Stimulated activated CD4-positive, alpha-beta T cell treated with anti-CD3 and anti-CD28 coated beads, Interleukin-15, amount 100 ng/mL, for 24 hours (primary cell): ENCODE data around the gene RGL2.

Source experiments
- DNase-seq: peaks from one replicate; pipeline ENCODE4 v3.0.0-alpha.2; 2020

The RGL2 gene

GRCh38 chr6:33316603-33317418 is 18.1 kb upstream of the RGL2 start:
- no peak for DNase-seq

- no peak for DNase-seq
These were observed 17.3 kb upstream of the RGL2 start for GRCh38 chr6:33315793-33316602.

GRCh38 chr6:33314943-33315792 is 16.4 kb upstream of the RGL2 start:
- peak; percentile 44 for DNase-seq

- peak; percentile 75 for DNase-seq
These were observed 15.8 kb upstream of the RGL2 start for GRCh38 chr6:33314515-33314942.

GRCh38 chr6:33313709-33314514 is 15.2 kb upstream of the RGL2 start, which contains the start of gene TAPBP:
TAPBP (minus strand) TSS chr6:33314078; CDS start chr6:33314041, 37 bp downstream.
- DNase-seq, result peak; percentile 89

GRCh38 chr6:33313105-33313708 is 14.5 kb upstream of the RGL2 start:
- DNase-seq, result peak; percentile 66

GRCh38 chr6:33312361-33313104 is 13.8 kb upstream of the RGL2 start:
- peak; percentile 89 for DNase-seq

- DNase-seq, result no peak
These were observed 7.6 kb upstream of the RGL2 start for GRCh38 chr6:33306356-33306755.

- DNase-seq, result no peak
These were observed 6.3 kb upstream of the RGL2 start for GRCh38 chr6:33305052-33305451.

- DNase-seq, result no peak
These were observed 5.5 kb upstream of the RGL2 start for GRCh38 chr6:33304216-33304615.

GRCh38 chr6:33301877-33302276 is 3.1 kb upstream of the RGL2 start:
- DNase-seq, result no peak

- peak; percentile 95 for DNase-seq
These were observed 649 bp upstream of the RGL2 start for GRCh38 chr6:33299237-33299944.

GRCh38 chr6:33297956-33298772 is 578 bp downstream of the RGL2 start:
- peak; percentile 76 for DNase-seq

GRCh38 chr6:33297406-33297955 is 1.3 kb downstream of the RGL2 start:
- no peak for DNase-seq

GRCh38 chr6:33296797-33297405 is 1.8 kb downstream of the RGL2 start:
- no peak for DNase-seq

GRCh38 chr6:33295621-33296369 is 2.9 kb downstream of the RGL2 start:
- DNase-seq, result no peak

- no peak for DNase-seq
These were observed 4.5 kb downstream of the RGL2 start for GRCh38 chr6:33294086-33294823.
